ENCODE results near the gene CPSF3. TPM values are rescaled to one million over a fixed set of nuclear protein-coding genes. Genes with fewer than 3 reads are reported as not detected.

The CPSF3 gene
- total and polyA plus RNA-seq, 2 of the 4 experiments (the other 2 are of a cell fraction): 29.2 to 64.5 TPM

DNA sequence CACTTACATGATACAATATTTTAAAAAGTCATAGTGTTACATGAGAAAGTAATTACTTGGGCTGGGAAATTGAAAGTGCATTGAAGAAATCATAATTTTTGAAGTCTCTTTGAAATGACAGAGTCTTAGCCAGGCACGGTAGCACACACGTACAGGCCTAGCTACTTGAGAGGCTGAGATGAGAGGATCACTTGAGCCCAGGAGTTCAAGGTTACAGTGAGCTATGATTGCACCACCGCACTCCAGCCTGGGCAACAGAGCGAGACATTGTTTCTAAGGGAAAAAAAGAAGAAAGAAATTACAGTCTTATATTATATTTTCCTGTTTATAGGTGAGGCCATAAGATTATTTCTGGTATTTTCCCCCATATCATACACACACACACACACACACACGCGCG is 41.7 kb downstream of the CPSF3 start:
- peaks cover 5% of the 10 kb centered on the region; the same call in 1 of the 2 replicates for H3K4me1 ChIP-seq (ENCODE audit: control insufficient read depth, insufficient read depth, low read length)
- no peak overlapping the region for H2AK5ac ChIP-seq (ENCODE audit: low read depth, low read length)
- peaks cover 7 to 22% of the 10 kb centered on the region in 2 experiments; a peak in 3 of 4 replicates for H3K79me1 ChIP-seq (ENCODE audit: low read depth in 1 of 2, low read length in 2 of 2)
- H3K36me3 ChIP-seq (ENCODE audit: control insufficient read depth, insufficient read depth, low read length): peaks cover 15% of the 10 kb centered on the region
- CTCF ChIA-PET: no interaction called here
- H2BK20ac ChIP-seq (ENCODE audit: low read depth, low read length): no peak overlapping the region
- H3K9me3 ChIP-seq (ENCODE audit: control insufficient read depth, insufficient read depth, low read length): no peaks in the 10 kb centered on the region
- H2AFZ ChIP-seq (replicated peaks; ENCODE audit: low read length, poor library complexity): no peak overlapping the region
- POLR2A ChIA-PET (ENCODE audit: unreplicated experiment): no interaction called here
- H3K27me3 ChIP-seq (ENCODE audit: control insufficient read depth, insufficient read depth, low read length): no peaks in the 10 kb centered on the region
- H3K4me2 ChIP-seq (ENCODE audit: low read depth, low read length): no peak overlapping the region
- H2BK15ac ChIP-seq (ENCODE audit: low read depth, low read length): no peak overlapping the region
- H3K9me1 ChIP-seq (ENCODE audit: insufficient read depth, low read length): peaks cover 10% of the 10 kb centered on the region
- H3K56ac ChIP-seq (ENCODE audit: extremely low read depth, insufficient read depth, low read length): no peak overlapping the region
- no peak overlapping the region for H4K91ac ChIP-seq (ENCODE audit: insufficient read depth, low read depth, low read length)
- H3K18ac ChIP-seq (ENCODE audit: low read depth, low read length): no peak overlapping the region
- 100% methylated on average over 1 of the region's 7 CpGs; no CpG with 5 or more reads in 1 of the 2 experiments for WGBS, 2 experiments (ENCODE audit: extremely low coverage in 2 of 2, insufficient read length in 1 of 2)
- no peak for ATAC-seq (ENCODE audit: low read depth)
- no peak overlapping the region for H3K4ac ChIP-seq (ENCODE audit: low read depth, low read length)
- no peak overlapping the region for H3K23ac ChIP-seq (ENCODE audit: low read depth, low read length)
- H3K9ac ChIP-seq (ENCODE audit: low read depth, low read length): no peak overlapping the region
- no peak overlapping the region for H4K8ac ChIP-seq (ENCODE audit: low read depth in 2 of 2, low read length in 2 of 2)
- H3K4me3 ChIP-seq (ENCODE audit: insufficient read depth, low read depth, low read length): no peak overlapping the region
- H2BK5ac ChIP-seq (ENCODE audit: low read depth, low read length, poor library complexity, severe bottlenecking): no peak overlapping the region
- no peak overlapping the region for H2AK9ac ChIP-seq (replicated peaks; ENCODE audit: low read depth, low read length, poor library complexity)
- H3K14ac ChIP-seq (replicated peaks; ENCODE audit: low read depth, low read length): no peak overlapping the region
- TF ChIP-seq, protein P1, sequence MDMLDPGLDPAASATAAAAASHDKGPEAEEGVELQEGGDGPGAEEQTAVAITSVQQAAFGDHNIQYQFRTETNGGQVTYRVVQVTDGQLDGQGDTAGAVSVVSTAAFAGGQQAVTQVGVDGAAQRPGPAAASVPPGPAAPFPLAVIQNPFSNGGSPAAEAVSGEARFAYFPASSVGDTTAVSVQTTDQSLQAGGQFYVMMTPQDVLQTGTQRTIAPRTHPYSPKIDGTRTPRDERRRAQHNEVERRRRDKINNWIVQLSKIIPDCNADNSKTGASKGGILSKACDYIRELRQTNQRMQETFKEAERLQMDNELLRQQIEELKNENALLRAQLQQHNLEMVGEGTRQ (IDR thresholded peaks at IDR 0.05; ENCODE audit: low read depth, low read length): no peak
- no peak for TF ChIP-seq RFX5 (IDR thresholded peaks at IDR 0.05; ENCODE audit: low read depth, low read length)
- TF ChIP-seq RAD21 (IDR thresholded peaks at IDR 0.05; ENCODE audit: low read length): no peak
- no peak for TF ChIP-seq MXI1 (IDR thresholded peaks at IDR 0.05; ENCODE audit: borderline replicate concordance, low read depth, low read length)
- TF ChIP-seq CHD1 (IDR thresholded peaks at IDR 0.05; ENCODE audit: low read depth, low read length): no peak
- no peak for TF ChIP-seq CEBPB (IDR thresholded peaks at IDR 0.05; ENCODE audit: low read depth, low read length)
- no peak for TF ChIP-seq RCOR1 (IDR thresholded peaks at IDR 0.05; ENCODE audit: insufficient replicate concordance, low read length)
- TF ChIP-seq FOS (IDR thresholded peaks at IDR 0.05; ENCODE audit: low read depth, low read length): no peak
- TF ChIP-seq POLR2A (IDR thresholded peaks at IDR 0.05; ENCODE audit: low read depth, low read length): no peak
- no peak for TF ChIP-seq MAZ (IDR thresholded peaks at IDR 0.05; ENCODE audit: borderline replicate concordance, low read depth, low read length)
- no peak for TF ChIP-seq BHLHE40 (IDR thresholded peaks at IDR 0.05; ENCODE audit: low read depth, low read length)
- TF ChIP-seq, protein P2, sequence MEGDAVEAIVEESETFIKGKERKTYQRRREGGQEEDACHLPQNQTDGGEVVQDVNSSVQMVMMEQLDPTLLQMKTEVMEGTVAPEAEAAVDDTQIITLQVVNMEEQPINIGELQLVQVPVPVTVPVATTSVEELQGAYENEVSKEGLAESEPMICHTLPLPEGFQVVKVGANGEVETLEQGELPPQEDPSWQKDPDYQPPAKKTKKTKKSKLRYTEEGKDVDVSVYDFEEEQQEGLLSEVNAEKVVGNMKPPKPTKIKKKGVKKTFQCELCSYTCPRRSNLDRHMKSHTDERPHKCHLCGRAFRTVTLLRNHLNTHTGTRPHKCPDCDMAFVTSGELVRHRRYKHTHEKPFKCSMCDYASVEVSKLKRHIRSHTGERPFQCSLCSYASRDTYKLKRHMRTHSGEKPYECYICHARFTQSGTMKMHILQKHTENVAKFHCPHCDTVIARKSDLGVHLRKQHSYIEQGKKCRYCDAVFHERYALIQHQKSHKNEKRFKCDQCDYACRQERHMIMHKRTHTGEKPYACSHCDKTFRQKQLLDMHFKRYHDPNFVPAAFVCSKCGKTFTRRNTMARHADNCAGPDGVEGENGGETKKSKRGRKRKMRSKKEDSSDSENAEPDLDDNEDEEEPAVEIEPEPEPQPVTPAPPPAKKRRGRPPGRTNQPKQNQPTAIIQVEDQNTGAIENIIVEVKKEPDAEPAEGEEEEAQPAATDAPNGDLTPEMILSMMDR (conservative IDR thresholded peaks at IDR 0.05; ENCODE audit: low read depth, low read length): no peak
- TF ChIP-seq ELK1 (IDR thresholded peaks at IDR 0.05; ENCODE audit: borderline replicate concordance, low read depth, low read length): no peak
- no peak for TF ChIP-seq NFE2L2 (IDR thresholded peaks at IDR 0.05; ENCODE audit: low read depth, low read length)
- no peak overlapping the region for H3K27ac ChIP-seq (ENCODE audit: insufficient read depth, low read length)
- intact Hi-C loops (cut with micrococcal nuclease) (no loop called here), in situ Hi-C loops (cut with MboI; ENCODE audit: low sequenced_read_pairs) (no loop called here), dilution Hi-C loops (cut with HindIII; ENCODE audit: low sequenced_read_pairs, unreplicated experiment) (no loop called here)
- no peak overlapping the region for H2BK120ac ChIP-seq (ENCODE audit: low read depth, low read length)
- no TSS peak for BruUV-seq (replicated peaks)
- no peak overlapping the region for H4K5ac ChIP-seq (ENCODE audit: low read depth, low read length)
- no peaks in the 10 kb centered on the region for H4K20me1 ChIP-seq (ENCODE audit: insufficient read depth, low read length)
- DNase-seq: no peak

Data from IMR-90 (cell line).